ENCODE data around the gene DOLPP1.
"Not testable (repeated sequence)": the region's sequence is repeated elsewhere in the genome, so short reads cannot be mapped to it uniquely, and the experiment has no call there.

Gene DOLPP1

GRCh38 chr9:129122133-129122532 lies 41.2 kb downstream of the DOLPP1 start:
- Histone ChIP-seq H3K4me2 (ENCODE audit: low read length) (no peak overlapping the region), H3K79me2 (ENCODE audit: control insufficient read depth, low read length) (peaks cover 25% of the 10 kb centered on the region), H3K36me3 (ENCODE audit: control insufficient read depth, low read length) (peaks cover 36% of the 10 kb centered on the region), H3F3A (ENCODE audit: control insufficient read depth, insufficient read depth) (no peaks in the 10 kb centered on the region), H3K4me1 (ENCODE audit: control insufficient read depth, low read length) (no peaks in the 10 kb centered on the region), H3K27me3 (ENCODE audit: control insufficient read depth, low read length) (no peaks in the 10 kb centered on the region), H3K27ac (ENCODE audit: low read depth, low read length) (no peak overlapping the region), H3K4me3 (ENCODE audit: low read length) (no peak overlapping the region), H3K9me3 (ENCODE audit: control insufficient read depth, insufficient read depth, low read length) (no peaks in the 10 kb centered on the region), H4K20me1 (ENCODE audit: control insufficient read depth, insufficient read depth, low read depth, low read length) (no peaks in the 10 kb centered on the region), H3K9me2 (replicated peaks; ENCODE audit: control insufficient read depth, low read length) (no peaks in the 10 kb centered on the region)
- TF ChIP-seq CTCF (IDR thresholded peaks at IDR 0.05; ENCODE audit: low read depth, low read length, poor library complexity, severe bottlenecking) (no peak), EZH2phosphoT487 (IDR thresholded peaks at IDR 0.05; ENCODE audit: borderline replicate concordance, low read length) (no peak)

- Histone ChIP-seq H3K79me2 (ENCODE audit: control insufficient read depth, low read length) (peaks cover 17% of the 10 kb centered on the region), H3K36me3 (ENCODE audit: control insufficient read depth, low read length) (peaks cover 38% of the 10 kb centered on the region)
- H3K4me1 ChIP-seq (ENCODE audit: control insufficient read depth, low read length); H3K4me3 ChIP-seq (ENCODE audit: low read length); H3K27me3 ChIP-seq (ENCODE audit: control insufficient read depth, low read length); H3K9me2 ChIP-seq (replicated peaks; ENCODE audit: control insufficient read depth, low read length); H3F3A ChIP-seq (ENCODE audit: control insufficient read depth, insufficient read depth); H3K27ac ChIP-seq (ENCODE audit: low read depth, low read length); H3K9me3 ChIP-seq (ENCODE audit: control insufficient read depth, insufficient read depth, low read length); H3K4me2 ChIP-seq (ENCODE audit: low read length); H4K20me1 ChIP-seq (ENCODE audit: control insufficient read depth, insufficient read depth, low read depth, low read length): not testable (repeated sequence)
These were observed 42.1 kb downstream of the DOLPP1 start for GRCh38 chr9:129122976-129123375.

- Histone ChIP-seq H3F3A (ENCODE audit: control insufficient read depth, insufficient read depth) (no peaks in the 10 kb centered on the region), H3K79me2 (ENCODE audit: control insufficient read depth, low read length) (peaks cover 6% of the 10 kb centered on the region; the same call in 1 of the 2 replicates), H3K4me2 (ENCODE audit: low read length) (no peak overlapping the region), H3K9me2 (replicated peaks; ENCODE audit: control insufficient read depth, low read length) (no peaks in the 10 kb centered on the region), H4K20me1 (ENCODE audit: control insufficient read depth, insufficient read depth, low read depth, low read length) (no peaks in the 10 kb centered on the region), H3K9me3 (ENCODE audit: control insufficient read depth, insufficient read depth, low read length) (no peaks in the 10 kb centered on the region), H3K4me3 (ENCODE audit: low read length) (no peak overlapping the region), H3K27me3 (ENCODE audit: control insufficient read depth, low read length) (no peaks in the 10 kb centered on the region), H3K36me3 (ENCODE audit: control insufficient read depth, low read length) (peaks cover 43% of the 10 kb centered on the region), H3K27ac (ENCODE audit: low read depth, low read length) (no peak overlapping the region), H3K4me1 (ENCODE audit: control insufficient read depth, low read length) (no peaks in the 10 kb centered on the region)
- TF ChIP-seq CTCF (IDR thresholded peaks at IDR 0.05; ENCODE audit: low read depth, low read length, poor library complexity, severe bottlenecking): no peak
- no peak for TF ChIP-seq EZH2phosphoT487 (IDR thresholded peaks at IDR 0.05; ENCODE audit: borderline replicate concordance, low read length)
These were observed 43.7 kb downstream of the DOLPP1 start for GRCh38 chr9:129124506-129125069.

- Histone ChIP-seq H4K20me1 (ENCODE audit: control insufficient read depth, insufficient read depth, low read depth, low read length) (no peaks in the 10 kb centered on the region), H3K79me2 (ENCODE audit: control insufficient read depth, low read length) (peaks cover 3% of the 10 kb centered on the region; the same call in 1 of the 2 replicates), H3K4me1 (ENCODE audit: control insufficient read depth, low read length) (no peaks in the 10 kb centered on the region), H3K4me2 (ENCODE audit: low read length) (no peak overlapping the region), H3F3A (ENCODE audit: control insufficient read depth, insufficient read depth) (no peaks in the 10 kb centered on the region), H3K9me3 (ENCODE audit: control insufficient read depth, insufficient read depth, low read length) (no peaks in the 10 kb centered on the region), H3K27me3 (ENCODE audit: control insufficient read depth, low read length) (no peaks in the 10 kb centered on the region), H3K36me3 (ENCODE audit: control insufficient read depth, low read length) (peaks cover 42% of the 10 kb centered on the region), H3K4me3 (ENCODE audit: low read length) (no peak overlapping the region), H3K9me2 (replicated peaks; ENCODE audit: control insufficient read depth, low read length) (no peaks in the 10 kb centered on the region), H3K27ac (ENCODE audit: low read depth, low read length) (no peak overlapping the region)
- TF ChIP-seq EZH2phosphoT487 (IDR thresholded peaks at IDR 0.05; ENCODE audit: borderline replicate concordance, low read length) (no peak), CTCF (IDR thresholded peaks at IDR 0.05; ENCODE audit: low read depth, low read length, poor library complexity, severe bottlenecking) (no peak)
These were observed 44.6 kb downstream of the DOLPP1 start for GRCh38 chr9:129125478-129125877.
